ENCODE measurements around the gene ZNF428.

- TF ChIP-seq POLR2A (IDR thresholded peaks at IDR 0.05; ENCODE audit: low read depth, low read length): no peak
- TF ChIP-seq POLR2AphosphoS5 (IDR thresholded peaks at IDR 0.05; ENCODE audit: low read depth, low read length): no peak
Measured at GRCh38 chr19:43641333-43641732, 21.9 kb upstream of the ZNF428 start.

Measured in GM12891 (cell line).